ENCODE measurements around the gene UCHL5.
"Not testable (repeated sequence)": the region's sequence is repeated elsewhere in the genome, so short reads cannot be mapped to it uniquely, and the experiment has no call there.

Gene UCHL5

DNA sequence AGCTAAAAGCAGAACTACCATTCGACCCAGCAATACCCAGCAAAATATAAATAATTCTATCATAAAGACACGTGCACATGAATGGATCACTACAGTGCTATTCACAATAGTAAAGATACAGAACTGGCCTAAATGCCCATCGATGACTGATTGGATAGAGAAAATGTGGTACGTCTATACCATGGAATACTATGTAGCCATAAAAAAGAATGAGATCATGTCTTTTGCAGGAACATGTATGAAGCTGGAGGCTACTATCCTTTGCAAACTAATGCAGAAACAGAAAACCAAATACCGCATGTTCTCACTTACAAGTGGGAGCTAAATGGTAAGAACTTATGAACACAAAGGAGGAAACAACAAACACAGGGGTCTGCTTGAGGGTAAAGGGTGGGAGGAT is 53.4 kb downstream of the UCHL5 start:
- DNase-seq = no peak

DNA sequence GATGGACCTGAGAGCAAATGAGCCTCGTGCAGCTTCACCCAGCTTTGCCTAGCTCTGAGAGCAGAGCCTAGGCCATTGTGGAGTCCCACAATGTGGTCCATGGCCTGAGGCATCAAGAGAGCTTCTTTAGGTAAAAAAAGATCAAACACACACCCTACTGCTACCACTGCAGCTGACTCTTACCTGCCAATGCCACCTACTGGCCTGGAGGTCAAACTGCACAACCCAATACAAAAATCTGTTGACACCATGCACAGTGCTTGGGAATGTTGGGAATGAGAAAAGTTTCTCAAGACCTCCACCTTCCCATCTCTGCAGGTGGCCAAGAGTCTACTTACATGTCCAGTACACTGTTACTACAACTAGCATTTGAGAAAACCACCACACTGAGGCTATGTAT is 60.6 kb downstream of the UCHL5 start:
- DNase-seq = no peak

DNA sequence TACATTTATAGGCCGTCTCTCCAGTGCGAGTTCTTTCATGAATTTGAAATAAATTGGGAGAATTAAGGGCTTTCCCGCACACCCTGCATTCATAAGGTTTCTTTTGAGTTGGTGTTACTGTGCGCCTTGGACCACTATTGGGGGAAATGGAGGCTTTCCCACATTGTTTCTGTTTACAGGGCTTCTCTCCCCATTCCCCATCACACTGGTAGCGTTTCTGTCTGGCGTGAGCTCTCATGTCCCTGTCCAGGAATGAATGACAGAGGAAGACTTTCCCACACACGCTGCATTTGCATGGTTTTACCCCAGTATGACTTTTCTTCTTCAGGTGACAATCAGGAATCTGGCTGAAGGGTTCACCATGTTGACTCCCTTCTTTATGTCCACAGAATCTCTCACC is 65.0 kb downstream of the UCHL5 start:
- DNase-seq = no peak

DNA sequence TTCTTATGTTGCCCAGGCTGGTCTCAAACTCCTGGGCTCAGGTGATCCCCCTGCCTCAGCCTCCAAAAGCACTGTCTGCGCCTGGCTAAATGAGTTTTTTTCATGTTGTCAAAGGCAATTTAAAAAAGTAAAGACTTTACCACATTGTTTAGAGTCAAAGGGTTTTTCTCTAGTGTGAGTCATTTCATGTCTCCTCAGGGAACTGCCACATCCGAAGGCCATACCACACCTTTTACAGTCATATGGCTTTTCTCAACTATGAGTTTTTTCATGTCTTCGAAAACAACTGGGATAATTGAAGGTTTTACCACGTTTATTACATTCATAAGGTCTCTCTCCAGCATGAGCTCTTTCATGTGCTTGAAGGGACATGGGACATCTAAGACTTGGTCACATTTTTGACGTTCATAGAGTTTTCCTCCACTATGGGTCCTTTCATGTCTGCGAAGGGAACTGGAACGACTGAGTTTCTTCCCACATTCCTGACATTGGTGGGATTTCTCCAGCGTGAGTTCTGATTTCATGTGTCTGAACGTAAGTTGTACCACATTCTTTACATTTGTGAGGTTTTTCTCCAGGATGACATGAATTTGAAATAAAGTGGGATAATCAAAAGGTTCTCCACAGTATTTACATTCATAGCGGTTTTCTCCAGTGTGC is 65.6 kb downstream of the UCHL5 start:
- no peak for DNase-seq

DNA sequence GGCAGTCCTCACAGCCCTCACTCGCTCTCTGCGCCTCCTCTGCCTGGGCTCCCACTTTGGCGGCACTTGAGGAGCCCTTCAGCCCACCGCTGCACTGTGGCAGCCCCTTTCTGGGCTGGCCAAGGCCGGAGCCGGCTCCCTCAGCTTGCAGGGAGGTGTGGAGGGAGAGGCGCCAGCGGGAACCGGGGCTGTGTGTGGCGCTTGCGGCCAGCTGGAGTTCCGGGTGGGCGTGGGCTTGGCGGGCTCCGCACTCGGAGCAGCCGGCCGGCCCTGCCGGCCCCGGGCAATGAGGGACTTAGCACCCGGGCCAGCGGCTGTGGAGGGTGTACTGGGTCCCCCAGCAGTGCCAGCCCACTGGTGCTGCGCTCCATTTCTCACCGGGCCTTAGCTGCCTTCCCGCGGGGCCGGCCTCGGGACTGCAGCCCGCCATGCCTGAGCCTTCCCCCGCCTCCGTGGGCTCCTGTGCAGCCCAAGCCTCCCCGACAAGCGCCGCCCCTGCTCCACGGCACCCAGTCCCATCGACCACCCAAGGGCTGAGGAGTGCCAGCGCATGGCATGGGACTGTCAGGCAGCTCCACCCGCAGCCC is 72.3 kb downstream of the UCHL5 start:
- not testable (repeated sequence) for DNase-seq

DNA sequence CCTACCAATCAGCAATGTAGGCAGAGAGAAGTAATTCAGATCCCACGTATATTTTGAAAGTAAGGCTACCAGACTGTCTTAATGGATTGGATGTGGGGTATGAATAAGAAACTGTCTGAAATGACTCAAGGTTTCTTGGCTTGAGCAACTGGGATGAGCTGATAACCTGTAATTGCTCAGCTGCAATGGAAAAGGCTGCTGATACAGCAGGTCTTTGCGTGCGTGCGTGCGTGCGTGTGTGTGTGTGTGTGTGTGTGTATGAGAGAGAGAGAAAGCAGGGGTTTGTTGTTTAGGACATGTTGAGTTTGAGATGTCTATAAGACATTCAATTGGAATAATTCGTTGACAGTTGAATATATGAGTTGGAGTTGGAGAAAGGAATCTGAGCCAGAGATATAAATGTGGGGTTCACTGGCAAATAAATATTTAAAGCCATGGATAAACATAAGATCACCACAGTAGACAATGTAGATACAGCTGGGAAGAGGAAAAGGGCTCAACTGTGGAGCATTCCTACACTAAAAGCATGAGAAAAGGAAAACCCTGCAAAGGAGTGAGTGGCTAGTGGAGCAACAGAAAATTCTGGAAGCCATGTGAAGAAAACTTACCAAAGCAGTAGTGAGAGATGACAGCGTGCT is 72.9 kb downstream of the UCHL5 start:
- no peak for DNase-seq

DNA sequence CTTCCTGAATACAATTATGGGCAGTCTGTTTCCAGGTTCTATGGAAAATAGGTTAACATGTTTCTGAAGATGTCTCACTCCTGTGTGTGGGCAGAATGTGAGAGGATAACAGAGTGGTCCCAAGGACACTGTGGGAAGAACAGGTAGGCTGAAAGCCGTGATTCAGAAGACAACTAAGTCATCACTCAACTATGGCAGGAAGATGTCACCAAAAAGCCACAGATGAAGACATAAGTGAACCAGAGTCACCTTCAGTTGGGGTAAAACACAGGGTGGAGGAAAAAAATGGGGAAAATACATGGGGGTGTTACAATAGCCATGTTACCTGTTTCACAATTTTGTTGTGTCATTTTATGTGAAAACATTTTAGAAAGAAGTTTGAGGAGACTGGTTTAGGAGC is 75.1 kb downstream of the UCHL5 start:
- DNase-seq = no peak

DNA sequence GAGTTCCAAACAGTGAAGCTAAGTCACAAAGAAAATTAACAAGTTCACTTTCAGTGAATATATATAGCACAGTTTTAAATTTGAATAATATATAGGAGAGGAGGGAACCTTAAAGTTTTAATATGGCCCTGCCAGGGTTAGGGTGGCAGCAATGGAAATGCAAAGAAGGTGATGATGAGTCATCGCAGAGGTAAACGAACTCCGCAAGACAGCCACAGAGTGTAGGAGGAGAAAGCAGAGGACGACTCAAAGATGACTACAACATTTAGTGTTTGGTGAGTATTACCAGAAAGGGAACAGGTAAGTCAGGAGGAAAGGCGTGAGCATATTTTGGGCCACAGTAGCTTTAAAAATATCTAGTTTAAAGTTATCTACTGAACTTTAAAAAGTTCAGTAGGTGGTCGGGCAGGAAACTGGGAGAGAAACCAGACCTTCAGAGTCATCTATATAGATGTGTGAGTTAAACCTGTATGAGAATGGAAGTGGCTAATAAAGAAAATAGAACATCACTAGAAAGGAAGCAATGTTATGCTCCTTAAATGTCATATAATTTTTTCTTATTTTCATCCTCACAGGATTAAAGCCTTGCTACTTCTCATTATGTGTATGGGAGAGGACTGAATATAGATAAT is 75.7 kb downstream of the UCHL5 start:
- no peak for DNase-seq

DNA sequence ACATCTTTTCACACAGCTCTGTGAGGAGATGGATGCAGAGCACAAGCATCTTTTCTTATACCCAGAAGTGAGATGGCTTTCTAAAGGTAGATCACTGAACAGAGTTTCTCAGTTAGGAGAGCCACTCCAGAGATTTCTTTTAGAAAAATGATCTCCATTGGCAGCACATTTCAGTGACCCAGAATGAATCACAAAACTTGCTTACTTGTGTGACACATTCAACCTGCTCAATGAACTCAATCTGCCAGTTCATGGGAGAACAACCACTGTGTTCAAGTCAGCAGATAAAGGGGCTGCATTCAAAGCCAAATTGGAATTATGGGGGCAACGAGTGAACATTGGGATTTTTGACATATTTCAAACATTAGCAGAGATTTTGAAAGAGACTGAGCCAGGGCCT is 78.3 kb downstream of the UCHL5 start:
- DNase-seq = no peak

DNA sequence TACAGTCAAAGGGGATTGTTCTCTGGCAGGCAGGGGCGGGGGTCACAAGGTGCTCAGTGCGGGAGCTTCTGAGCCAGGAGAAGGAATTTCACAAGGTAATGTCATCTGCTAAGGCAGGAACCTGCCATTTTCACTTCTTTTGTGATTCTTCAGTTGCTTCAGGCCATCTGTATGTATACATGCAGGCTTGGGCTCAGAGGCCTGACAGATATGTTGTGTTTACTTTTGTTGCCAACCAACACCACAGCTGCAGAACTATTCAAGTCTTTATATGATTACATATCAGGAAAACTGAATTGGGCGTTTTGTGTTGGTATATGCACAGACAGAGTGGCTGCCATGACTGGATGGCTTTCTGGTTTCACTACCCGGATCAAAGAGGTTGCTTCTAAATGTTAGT is 78.8 kb downstream of the UCHL5 start:
- not testable (repeated sequence) for DNase-seq

DNA sequence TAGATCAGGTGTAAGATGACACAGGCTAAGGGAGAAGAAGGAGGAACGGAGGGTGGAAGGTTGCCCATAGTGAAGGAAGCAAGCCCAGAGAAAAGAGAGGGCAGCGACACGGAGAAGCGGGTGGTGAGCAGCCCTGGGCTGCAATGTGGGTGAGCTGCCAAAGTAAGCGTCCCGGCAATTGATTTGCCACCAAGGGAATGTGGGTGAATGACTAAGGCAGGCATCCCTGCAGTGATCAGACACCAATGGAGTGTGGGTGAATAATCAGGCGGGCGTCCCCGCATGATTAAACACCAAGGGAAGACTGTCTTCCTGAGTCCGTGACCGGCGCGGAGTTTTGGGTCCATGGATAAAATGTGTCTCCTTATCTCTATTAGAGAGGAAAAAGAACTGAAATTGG is 79.6 kb downstream of the UCHL5 start:
- no peak for DNase-seq

DNA sequence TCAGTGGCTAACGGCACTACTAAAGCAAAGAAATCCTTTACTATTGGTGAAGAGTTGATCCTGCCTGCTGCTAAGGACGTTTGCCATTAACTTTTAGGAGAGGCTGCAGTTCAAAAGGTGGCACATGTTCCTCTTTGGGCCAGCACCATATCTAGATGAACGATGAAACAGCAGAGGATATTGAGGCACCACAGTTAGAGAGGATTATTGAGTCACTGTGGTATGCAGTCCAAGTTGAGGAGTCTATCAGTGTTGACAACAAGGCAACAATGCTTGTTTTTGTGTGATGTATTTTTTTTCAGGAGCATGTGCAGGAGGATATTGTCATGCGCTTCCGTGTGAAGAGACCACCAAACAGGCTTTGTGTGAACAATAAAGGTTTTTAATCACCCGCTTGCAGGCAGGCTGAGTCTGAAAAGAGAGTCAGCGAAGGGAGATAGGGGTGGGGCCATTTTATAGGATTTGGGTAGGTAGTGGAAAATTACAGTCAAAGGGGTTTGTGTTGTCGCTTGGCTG is 80.9 kb downstream of the UCHL5 start:
- DNase-seq = no peak

DNA sequence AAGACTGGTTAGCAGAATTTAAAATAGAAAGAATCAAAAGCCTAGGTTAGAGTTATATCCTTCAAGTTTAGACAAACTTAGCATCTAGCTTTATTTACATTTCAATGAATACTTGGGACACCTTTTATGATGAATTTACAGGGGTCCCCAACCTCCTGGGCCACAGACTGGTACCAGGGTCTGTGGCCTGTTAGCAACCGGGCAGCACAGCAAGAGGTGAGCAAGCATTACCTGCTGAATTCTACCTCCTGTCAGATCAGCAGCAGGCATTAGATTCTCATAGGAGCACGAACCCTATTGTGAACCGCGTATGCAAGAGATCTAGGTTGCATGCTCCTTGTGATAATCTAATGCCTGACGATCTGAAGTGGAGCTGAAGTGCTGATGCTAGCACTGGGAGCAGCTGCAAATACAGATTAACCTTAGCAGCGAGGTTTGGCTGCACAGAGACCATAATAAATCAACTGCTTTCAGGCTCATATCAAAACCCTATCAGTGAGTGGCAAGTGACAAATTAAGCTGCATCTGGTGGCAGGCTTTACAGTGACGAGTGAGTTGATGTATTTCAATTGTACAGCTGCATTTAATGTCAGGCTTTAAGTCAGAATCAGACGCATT is 82.0 kb downstream of the UCHL5 start:
- no peak for DNase-seq

DNA sequence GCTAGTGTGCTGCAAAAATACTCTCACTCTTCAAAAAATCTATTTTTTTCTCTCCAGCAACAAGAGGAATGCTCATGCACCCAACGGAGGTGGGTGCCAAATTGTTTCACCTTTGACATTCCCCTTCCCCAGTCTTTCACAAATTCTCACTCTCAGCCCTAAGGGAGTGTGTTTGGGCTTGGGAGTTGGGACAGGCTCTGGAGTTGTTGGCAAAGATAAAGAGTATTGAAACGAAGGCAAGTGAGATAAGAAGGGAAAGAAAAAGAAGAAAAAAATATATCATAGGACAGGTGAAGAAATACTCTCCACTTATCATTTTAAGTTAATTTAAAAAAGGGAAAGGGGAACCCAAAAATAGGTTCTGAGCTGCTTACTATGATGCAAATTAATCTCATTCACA is 82.6 kb downstream of the UCHL5 start:
- DNase-seq = no peak

DNA sequence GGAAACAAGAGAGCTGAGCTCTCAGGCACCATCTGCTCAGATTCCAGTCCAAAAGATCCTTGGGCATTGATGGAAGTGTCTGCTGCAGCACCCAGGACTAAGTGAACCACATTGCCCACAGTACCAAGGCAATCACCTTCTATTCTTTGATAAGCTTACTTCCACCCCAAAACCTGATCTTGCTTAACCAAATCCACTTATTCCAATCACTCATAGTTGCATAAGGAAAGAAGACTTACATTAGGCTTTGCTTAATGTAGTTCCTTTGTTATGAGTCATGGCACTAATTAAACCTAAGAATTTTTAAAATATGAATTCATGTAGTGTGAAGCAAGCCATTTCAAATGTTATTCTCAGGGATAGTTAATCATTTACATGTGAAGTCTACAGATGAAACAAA is 84.5 kb downstream of the UCHL5 start:
- no peak for DNase-seq

DNA sequence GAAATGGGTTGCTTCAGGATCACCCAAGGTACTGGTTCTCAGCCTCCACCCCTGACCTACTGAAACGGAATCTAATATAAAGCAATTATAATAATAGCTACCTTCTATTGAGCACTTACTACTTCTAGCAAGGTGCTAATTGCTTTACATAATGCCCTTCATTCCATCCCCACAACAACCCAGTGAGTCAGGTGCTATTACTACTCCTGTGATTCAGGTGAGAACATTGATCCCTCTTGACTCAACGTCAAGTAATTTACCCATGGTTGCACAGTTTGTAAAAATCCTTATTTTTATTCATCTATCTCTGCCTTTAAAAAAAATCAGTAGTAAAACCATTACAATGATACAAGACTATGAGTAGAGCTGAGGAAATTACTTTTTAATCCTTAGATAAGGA is 85.2 kb downstream of the UCHL5 start:
- no peak for DNase-seq

DNA sequence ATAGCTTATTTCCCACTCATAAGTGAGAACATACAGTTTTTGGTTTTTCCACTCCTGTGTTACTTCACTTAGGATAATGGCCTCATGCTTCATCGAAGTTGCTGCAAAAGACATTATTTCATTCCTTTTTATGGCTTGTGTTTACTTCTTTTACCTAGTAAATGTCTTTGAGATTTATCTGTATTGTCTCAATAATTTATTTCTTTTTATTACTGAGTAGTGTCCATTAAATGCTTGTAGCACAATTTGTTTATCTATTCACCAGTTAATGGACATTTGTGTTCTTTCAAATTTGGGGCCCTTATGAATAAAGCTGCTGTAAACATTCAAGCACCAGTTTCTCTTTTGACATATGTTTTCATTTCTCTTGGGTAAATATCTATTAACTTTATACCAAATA is 86.0 kb downstream of the UCHL5 start:
- no peak for DNase-seq

DNA sequence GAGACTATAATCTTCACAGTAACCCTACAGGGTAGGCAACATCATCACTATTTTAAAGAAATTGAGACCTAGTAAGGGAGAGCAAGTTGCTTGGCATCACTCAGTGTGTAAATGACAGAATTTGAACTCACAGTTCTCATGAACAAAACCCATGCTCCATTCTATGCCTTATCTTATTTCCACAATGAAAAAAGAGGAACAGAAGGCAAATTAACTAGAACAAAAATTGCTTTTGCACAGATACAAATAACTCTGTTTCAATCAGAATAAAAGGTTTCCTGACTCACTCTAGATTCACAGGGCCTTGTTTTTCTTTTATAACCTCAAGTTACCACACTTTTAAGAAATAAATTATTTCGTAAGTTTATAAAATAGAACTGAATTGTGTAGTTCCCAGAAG is 90.1 kb downstream of the UCHL5 start:
- DNase-seq = no peak

DNA sequence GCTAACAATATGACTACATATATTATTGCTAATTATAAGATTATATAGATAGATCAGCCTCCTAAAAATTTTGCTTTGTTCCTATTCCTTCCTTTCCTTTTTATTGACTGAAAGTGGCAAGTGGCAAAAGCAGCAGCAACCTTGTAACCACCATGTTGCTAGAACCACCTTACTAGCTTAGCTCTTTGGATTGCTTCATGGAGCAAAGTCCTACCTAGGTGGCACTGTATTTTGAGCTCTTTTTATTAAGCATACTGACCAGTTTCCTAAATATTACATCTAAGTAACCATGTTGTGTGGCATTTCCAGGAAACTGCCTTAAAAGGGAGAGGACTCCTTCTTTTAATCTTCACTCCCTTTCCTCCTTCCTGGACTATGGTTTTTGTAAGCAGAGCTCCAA is 90.8 kb downstream of the UCHL5 start:
- DNase-seq = no peak

DNA sequence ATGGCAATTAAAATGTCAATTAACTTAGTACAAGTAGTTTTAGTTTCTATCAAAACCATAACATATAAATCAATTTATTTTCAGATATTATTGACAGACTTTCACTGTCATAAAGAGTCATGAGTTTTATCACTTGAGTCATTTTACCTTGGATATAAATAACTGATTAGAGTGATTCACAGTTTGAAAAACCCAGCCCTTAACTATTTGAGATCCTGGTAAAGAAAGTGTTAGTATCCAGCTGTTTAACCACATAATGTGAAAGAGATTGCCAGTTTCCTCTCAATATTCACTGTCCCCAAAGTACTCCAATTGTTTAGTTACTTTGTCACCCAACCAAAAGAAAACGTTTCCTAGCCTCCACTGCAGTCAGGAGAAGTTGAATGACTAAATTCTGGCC is 91.3 kb downstream of the UCHL5 start:
- no peak for DNase-seq

DNA sequence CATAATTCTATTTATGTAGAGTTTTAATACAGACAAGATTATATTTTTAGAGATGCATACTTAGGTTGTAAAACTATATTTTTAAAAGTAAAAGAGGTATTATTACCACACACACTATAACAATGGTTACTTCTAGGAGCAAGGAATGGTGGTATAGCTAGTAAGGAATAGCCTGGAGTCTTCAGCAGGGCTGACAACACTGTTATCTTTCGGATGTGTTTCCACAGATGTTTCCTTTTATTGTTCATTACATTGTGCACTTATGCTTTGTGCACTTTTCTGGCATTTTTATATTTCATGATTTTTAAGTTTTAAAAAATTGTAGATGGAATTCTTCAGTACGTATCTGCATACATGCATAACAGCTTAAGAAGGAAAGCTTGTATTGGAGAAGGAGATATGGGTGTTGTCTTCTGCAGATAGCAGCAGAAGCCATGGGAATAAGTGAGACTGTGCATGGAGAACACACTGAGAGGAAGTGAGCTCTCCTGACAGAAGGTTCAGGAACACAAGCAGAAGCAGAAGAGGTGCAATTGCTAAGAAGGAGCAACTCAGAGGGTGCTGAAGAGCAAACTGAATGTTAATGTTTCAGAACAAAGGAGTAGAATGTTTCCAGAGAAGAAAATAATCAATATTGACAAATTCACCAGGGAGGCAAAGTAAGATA is 91.8 kb downstream of the UCHL5 start:
- DNase-seq = no peak

DNA sequence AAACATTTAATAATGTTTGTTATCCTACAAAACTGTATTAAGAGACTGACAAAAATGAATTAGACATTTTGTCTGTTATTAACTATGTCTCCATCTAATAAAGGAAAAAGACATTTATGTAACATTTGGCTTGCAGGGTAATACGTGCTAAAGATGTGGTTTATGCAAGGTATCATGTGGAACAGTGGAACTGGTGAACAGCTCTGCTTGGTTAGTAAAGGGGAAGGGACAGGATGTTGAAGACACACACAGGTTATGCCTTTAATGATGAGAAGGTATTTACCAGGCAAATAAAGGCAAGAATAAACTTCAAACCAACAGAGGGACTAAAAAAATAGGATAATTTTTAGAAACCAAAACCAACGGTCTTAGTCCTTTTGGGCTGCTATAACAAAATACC is 93.1 kb downstream of the UCHL5 start:
- DNase-seq = no peak

DNA sequence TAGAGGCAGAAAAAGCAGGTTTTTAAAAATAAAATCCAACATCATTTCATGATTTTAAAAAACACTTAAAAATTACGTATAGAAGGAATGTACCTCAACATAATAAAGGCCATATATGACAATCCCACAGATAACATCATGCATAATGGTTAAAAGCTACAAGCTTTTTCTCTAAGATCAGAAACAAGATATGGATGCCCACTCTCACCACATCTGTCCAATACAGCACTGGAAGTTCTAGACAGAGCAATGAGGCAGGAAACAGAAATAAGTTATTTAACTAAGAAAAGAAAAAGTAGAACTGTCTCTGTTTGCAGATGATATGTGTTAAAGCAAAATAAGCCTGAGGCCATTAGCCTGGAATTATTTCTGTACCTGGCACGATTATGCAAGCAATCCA is 96.3 kb downstream of the UCHL5 start:
- no peak for DNase-seq
